HEK293T (cell line): ENCODE data around the gene MRPS26.

Experiments used
- FOXK2 ChIP-seq: fragments of 450-650 bp; IDR thresholded peaks from 2 replicates; pipeline ENCODE4 v1.6.1; 2016; ENCODE audit warnings: mild to moderate bottlenecking
- FOXM1 ChIP-seq: fragments of 450-650 bp; IDR thresholded peaks from 2 replicates; pipeline ENCODE4 v1.6.1; 2017; ENCODE audit warnings: mild to moderate bottlenecking, borderline replicate concordance

DNA sequence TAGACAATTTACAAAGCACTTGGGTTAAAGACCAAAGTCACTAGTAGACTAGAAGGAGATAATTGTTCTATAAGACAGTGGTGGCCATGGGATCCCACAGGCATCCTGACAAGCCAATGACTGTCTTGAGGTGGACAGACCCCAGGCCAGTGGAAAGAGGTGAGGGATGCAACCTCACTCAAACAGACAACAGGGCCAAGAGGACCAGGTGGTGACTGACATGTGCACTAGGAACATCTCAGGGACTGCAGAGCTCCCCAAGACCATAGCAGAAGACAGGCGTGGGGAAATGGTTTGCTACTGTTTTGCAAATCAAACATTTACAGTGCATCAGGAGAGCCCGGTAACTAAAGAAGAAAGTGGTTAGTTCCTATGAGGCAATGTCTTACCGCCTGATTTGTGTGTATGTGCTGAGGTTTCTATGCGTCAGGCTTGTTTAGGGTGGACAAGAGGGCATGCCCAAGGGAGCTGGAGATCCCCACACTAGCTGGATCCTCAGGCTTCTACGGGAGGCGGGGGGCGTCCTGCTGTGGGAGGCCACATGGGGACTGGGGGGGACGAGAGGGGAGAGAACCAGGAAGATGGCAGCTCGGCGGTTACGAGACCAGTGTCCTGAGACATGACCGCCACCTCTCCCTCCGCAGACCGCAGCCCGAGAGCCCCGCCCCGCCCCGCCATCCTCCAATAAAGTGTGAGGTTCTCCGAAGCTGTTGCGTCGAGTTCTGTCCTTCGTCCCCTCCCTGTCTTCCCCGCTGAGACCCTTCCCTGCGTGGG is 623 bp upstream of the MRPS26 start:
- TF ChIP-seq FOXM1 = no peak
- TF ChIP-seq FOXK2 = no peak
